Gastroesophageal sphincter (tissue), 3 donors: Measurements from ENCODE around the gene ICA1.

ENCODE experiments used
- CTCF ChIP-seq, 4 experiments: fragments of 200-600 bp in 2 of 4; fragments of 450-650 bp in 2 of 4; sonication (generic) in 1 of 4; IDR thresholded peaks; one replicate each; pipeline ENCODE4 v1.5.1; 2017 to 2019; ENCODE audit warnings: antibody characterized with exemption in 4 of 4, mild to moderate bottlenecking in 2 of 4, moderate library complexity in 2 of 4
- EP300 ChIP-seq: sonication (generic); formaldehyde crosslinking; IDR thresholded peaks from one replicate; pipeline ENCODE4 v1.6.1; 2017; ENCODE audit warnings: antibody characterized with exemption, mild to moderate bottlenecking
- POLR2A ChIP-seq, 2 donors: fragments of 450-650 bp; IDR thresholded peaks; one replicate each; pipeline ENCODE4 v1.6.1; 2017; ENCODE audit warnings: antibody characterized with exemption in 2 of 2, mild to moderate bottlenecking in 2 of 2, moderate library complexity in 1 of 2
- POLR2AphosphoS5 ChIP-seq: sonication (generic); formaldehyde crosslinking; IDR thresholded peaks from one replicate; pipeline ENCODE4 v1.6.1; 2017; ENCODE audit warnings: antibody characterized with exemption

- TF ChIP-seq EP300 (no peak), POLR2A (IDR thresholded peaks at IDR 0.05) (no peak), POLR2AphosphoS5 (no peak), CTCF (IDR thresholded peaks at IDR 0.05) (no peak)
Observed at GRCh38 chr7:8221567-8221966, 40.4 kb downstream of the ICA1 start.
